Measurements from ENCODE around the gene MFSD12.

- TF ChIP-seq EZH2 (IDR thresholded peaks at IDR 0.05; ENCODE audit: low read length, unreplicated experiment), result no peak
- TF ChIP-seq CTCF (conservative IDR thresholded peaks at IDR 0.05; ENCODE audit: low read depth, low read length), result no peak
- no peak for TF ChIP-seq EZH2phosphoT487 (IDR thresholded peaks at IDR 0.05; ENCODE audit: borderline replicate concordance, low read length)
Measured at GRCh38 chr19:3586707-3587346, 29.4 kb upstream of the MFSD12 start.

Measured in PC-3 (cell line).